Effector CD8-positive, alpha-beta T cell (primary cell): ENCODE data around the gene EML6.
A peak's percentile ranks its signal among the peaks of the same experiment; 100 is the strongest.

Source experiments
- DNase-seq: peaks from one replicate; lab custom pipeline; 2025; lab: John Stamatoyannopoulos, UW

Gene EML6

GRCh38 chr2:54706622-54707021 is 16.8 kb upstream of the EML6 start:
- DNase-seq, result no peak

GRCh38 chr2:54708584-54709335 is 14.7 kb upstream of the EML6 start:
- no peak for DNase-seq

- DNase-seq, result no peak
Measured at GRCh38 chr2:54709336-54709809, 14.1 kb upstream of the EML6 start.

GRCh38 chr2:54710216-54710615 is 13.2 kb upstream of the EML6 start:
- DNase-seq, result no peak

GRCh38 chr2:54712516-54712915 is 10.9 kb upstream of the EML6 start:
- no peak for DNase-seq

GRCh38 chr2:54714996-54715395 is 8.5 kb upstream of the EML6 start:
- DNase-seq, result no peak

- no peak for DNase-seq
Measured at GRCh38 chr2:54716375-54716774, 7.1 kb upstream of the EML6 start.

- DNase-seq, result no peak
Measured at GRCh38 chr2:54720563-54720962, 2.9 kb upstream of the EML6 start.

- DNase-seq, result no peak
Measured at GRCh38 chr2:54722641-54723040, 821 bp upstream of the EML6 start.

- DNase-seq, result no peak
Measured at GRCh38 chr2:54723996-54724559, 616 bp downstream of the EML6 start.

- peak; percentile 20 for DNase-seq
Measured at GRCh38 chr2:54724560-54725342, 1.3 kb downstream of the EML6 start.

- no peak for DNase-seq
Measured at GRCh38 chr2:54725343-54726099, 2.1 kb downstream of the EML6 start.

GRCh38 chr2:54726431-54726830 is 3.0 kb downstream of the EML6 start:
- DNase-seq, result no peak

- no peak for DNase-seq
Measured at GRCh38 chr2:54726940-54727339, 3.5 kb downstream of the EML6 start.

- no peak for DNase-seq
Measured at GRCh38 chr2:54728669-54729120, 5.2 kb downstream of the EML6 start.

GRCh38 chr2:54735636-54736035 is 12.2 kb downstream of the EML6 start:
- no peak for DNase-seq

- no peak for DNase-seq
Measured at GRCh38 chr2:54738281-54738680, 14.8 kb downstream of the EML6 start.

GRCh38 chr2:54740333-54740732 is 16.9 kb downstream of the EML6 start:
- no peak for DNase-seq

GRCh38 chr2:54741250-54741649 is 17.8 kb downstream of the EML6 start:
- no peak for DNase-seq

- no peak for DNase-seq
Measured at GRCh38 chr2:54750040-54750439, 26.6 kb downstream of the EML6 start.

GRCh38 chr2:54752439-54752838 is 29.0 kb downstream of the EML6 start:
- no peak for DNase-seq
